DMS53 (cell line): Measurements from ENCODE around the gene VPS16.

ENCODE experiments used
- DNase-seq: peaks from one replicate; lab custom pipeline; 2025; lab: John Stamatoyannopoulos, UW

Gene VPS16

GRCh38 chr20:2900845-2901592 lies 60.5 kb downstream of the VPS16 start:
- DNase-seq, result no peak

DNA sequence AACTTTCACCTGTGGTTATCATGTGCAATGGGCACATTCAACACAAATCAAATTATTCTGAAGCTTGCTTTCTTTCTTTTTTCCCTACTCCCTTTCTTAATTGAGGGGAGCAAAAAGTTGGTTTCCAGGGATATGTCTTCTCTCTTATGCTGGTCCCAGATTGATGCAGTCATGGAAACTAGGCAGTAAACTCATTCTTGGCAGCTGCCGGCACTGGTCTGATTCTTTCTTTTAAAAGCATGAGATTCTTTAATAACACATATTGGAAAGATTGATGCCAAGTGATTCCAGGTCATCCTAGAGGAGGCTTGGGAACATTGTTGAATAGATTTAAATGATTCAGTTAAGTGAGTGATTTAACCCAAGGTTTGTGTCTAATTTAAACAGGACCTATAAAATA lies 61.7 kb downstream of the VPS16 start:
- DNase-seq, result no peak

- DNase-seq, result no peak
Observed at GRCh38 chr20:2902818-2903217, 62.3 kb downstream of the VPS16 start.

GRCh38 chr20:2903686-2904085 lies 63.1 kb downstream of the VPS16 start:
- DNase-seq, result no peak

- no peak for DNase-seq
Observed at GRCh38 chr20:2907519-2907918, 67.0 kb downstream of the VPS16 start.

DNA sequence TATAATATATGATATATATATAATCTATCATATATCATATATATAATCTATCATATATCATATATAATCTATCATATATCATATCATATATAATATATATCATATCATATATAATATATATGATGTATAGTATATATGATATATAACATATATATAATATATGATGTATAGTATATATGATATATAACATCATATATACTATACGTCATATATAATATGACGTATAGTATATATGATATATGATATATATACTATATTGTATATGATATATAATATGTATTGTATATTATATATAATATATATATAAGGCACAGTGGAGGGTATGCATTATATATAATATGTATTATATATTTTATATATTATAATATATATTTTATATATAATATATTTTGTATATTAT lies 69.4 kb downstream of the VPS16 start:
- DNase-seq, result no peak

DNA sequence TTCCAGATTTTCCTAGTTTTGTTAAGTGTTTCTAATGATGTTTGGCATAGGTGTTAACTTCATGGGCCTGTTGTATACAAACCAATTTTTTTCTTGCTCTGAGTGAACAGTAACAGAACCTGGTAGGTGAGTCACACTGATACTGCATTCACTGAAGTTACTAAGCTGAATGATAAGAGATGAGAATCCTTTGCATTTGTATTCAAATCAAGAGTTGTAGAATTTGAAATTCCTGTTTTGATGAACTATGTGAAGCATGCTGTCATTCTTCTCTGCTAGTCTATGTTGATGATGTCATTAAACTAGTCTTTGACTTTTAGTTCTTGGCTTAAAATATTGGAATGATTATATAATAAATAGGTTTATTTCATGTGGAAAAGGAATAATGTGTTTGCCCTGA lies 70.7 kb downstream of the VPS16 start:
- DNase-seq, result no peak

- DNase-seq, result peak; percentile 58
Observed at GRCh38 chr20:2914160-2914559, 73.6 kb downstream of the VPS16 start.
